ENCODE data around the gene SMYD1. TPM values are rescaled to one million over a fixed set of nuclear protein-coding genes. Genes with fewer than 3 reads are reported as not detected.

The SMYD1 gene
- total RNA-seq, 1 donor from 2014 or later, result 492 TPM

DNA sequence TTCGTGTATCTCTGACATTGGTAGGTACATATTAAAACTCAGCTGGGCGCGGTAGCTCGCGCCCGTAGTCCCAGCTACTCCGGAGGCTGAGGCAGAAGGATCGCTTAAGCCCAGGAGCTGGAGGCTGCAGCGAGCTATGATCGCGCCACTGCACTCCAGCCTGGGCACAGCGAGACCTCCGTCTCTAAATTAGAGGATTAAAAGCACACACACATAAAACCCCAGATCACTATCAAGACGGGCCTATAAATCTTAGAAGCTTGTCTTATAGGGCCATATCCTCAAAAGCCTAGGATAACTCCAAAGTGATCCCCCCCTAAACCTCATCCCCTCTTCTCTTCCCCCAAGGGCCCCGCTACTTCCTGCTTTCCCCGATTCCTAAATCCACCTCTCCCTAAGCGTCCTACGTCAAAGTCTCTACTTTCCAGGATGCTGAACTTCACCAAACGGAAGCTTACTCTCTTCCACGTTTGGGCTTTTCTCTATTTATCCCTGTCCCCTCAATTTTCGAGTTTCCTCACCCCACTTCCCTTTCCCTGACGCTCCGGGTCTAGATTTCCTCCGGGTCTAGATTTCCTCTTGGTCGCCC, 12.7 kb upstream of the SMYD1 start:
- DNase-seq (peak; percentile 34), ATAC-seq (peak; percentile 23)
- intact Hi-C loops (cut with micrococcal nuclease), result no loop called here

DNA sequence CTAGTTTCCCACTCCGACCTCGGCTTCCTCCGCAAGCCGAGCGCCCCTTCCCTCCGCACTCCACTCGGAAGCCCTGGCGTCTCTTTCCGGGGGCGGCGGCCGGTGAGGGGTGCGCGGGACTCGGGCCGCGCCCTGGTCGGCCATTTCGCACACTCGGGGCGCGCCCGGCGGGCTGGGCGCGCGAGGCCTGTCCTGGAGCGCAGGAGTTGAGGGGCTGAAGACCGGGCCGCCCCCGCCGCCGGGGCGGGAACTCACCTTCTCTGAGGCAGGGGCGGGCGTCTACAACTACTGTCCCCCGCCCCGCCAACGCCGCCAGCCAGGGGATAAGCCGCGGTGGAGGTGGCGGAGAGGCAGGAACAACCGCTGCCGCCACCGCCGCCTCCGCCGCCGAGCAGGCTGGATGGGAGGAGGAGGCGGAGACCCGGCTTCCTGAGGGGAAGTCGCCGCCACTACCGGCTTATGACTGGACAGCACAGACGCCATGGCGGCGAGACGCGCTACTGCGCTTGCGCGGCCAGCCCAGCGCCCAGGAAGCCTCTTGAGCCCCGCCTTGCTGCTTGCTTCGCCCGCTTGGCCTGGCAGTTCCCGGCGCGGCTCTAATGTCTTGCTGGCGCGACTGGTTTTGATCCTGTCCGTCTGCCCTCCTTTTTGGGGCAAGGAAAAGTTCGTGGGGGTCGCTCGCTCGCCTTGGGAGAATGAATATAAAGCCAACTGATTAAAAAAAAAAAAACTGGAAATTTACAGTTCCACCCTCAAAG, 12.1 kb upstream of the SMYD1 start, which contains the start of gene KRCC1:
KRCC1 (minus strand) TSS at position 413 of the 758 bp plus-strand sequence. CDS start 27,220 bp downstream, outside the sequence.
- peak; percentile 98 for DNase-seq
- intact Hi-C loops (cut with micrococcal nuclease), result no loop called here
- ATAC-seq, result peak; percentile 98

DNA sequence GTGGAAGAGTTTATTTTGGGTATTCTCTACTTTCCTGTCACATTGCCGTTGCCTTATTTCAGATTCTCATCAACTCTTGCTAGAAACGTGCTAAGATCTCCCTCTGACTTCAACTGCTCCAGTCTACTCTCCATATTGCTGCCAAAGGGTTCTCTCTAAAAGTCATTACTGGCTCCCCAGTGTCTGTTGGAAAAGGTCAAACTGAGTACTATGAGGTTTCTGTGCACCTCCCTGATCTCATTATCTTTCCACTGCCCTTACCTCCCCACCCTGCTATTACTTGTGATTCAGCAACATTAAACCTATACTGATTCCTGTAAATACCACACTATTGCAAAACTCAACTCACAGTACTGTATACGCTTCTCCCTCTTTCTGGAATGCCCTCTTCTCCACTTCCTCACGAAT, 10.2 kb upstream of the SMYD1 start:
- DNase-seq (no peak), ATAC-seq (no peak)
- intact Hi-C loops (cut with micrococcal nuclease), result no loop called here

DNA sequence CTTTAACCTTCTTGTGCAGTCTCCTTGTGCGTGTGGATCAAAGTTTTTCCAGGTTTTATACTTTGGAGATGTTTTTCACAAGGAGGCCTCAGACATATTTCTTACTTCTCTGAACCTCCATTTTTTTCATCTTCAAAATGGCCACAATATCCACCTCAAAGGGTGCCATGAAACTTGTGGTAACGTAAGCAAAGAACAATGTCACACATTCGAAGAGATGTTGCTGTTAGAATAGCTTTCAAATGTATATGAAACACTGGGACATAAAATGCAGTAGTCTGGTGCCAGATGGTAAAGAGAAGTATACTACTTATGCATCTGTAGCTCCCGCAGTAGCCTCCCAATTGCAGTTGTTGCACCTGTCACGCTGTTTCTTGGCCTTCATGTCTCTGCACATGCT, 9.4 kb upstream of the SMYD1 start:
- DNase-seq (no peak), ATAC-seq (no peak)
- intact Hi-C loops (cut with micrococcal nuclease), result no loop called here

DNA sequence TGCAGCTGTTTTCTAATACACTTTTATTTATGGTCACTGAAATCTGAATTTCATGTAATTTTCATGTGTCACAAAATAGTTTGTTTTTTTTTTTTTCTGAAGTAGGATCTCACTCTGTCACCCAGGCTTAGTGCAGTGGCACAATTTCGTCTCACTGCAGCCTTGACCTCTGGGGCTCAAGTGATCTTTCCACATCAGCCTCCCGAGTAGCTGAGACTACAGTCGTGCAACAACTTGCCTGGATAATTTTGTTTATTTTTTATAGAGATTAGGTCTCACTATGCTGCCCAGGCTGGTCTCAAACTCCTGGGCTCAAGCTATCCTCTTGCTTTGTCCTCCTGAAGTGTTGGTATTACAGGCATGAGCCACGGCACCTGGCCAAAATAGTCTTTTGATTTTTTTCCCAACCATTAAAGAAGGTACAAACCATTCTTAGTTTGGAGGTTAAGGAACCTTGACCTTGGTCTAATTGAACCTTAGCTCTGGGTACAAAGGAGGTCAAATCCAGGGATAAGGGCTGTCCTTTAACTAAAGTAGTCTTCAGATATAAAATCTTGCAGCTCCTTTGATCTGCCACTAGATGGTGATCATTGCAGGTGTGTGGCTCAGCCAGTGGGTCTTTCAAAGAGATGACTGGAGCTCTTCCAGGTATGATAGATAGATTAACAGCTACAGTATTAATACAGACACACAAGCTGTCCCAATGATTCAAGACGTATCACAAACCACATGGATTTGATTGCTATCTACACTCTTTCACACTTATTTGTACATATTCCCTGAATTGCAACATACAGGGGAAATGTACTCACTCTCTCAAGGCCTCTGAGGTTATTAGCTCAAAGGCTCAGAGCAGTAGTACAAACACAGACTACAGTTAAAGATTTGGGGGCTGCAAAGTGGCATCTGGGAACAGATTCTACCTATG, 7.4 kb upstream of the SMYD1 start:
- intact Hi-C loops (cut with micrococcal nuclease), result loop anchor here (5.0 kb wide), 1 partner anchor 102 kb away; no protein-coding TSS in a partner anchor
- peak; percentile 27 for ATAC-seq
- no peak for DNase-seq

DNA sequence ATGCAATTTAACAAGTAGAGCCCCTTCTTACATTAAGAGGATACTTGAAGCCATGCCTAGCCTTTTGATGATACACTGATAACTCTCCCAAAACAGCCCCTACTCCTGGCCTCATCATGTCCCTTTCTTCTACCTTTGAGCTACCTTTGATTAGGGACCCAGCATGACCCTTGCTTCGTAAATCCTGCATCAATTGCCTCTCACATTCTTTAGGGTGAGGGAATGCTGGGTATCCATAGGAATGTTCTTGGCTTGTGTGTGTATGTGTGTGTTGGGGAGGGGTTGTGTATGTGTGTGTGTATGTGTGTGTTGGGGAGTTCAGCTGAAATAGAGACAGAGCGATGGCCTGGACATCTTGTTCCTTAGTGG, 6.7 kb upstream of the SMYD1 start:
- no peak for ATAC-seq

DNA sequence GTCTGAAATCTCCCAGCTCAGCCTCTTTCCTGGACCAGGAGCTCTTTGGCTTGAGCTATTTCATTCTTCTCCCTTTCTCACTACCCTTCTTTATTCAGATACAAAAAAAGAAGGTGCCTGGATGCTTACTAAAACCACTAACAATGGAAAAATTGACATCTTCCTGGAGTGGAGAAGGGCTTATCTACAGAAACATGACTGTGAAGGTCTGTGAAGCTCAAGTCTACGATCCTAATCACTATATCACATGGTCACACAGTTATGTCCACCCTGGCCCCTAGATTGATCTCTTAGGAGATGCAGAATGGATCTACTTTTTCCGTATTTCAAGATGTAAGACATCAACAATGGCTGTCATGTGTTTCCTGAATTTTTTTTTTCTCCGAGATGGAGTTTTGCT, 6.3 kb upstream of the SMYD1 start:
- intact Hi-C loops (cut with micrococcal nuclease), result loop anchor here (5.0 kb wide), 1 partner anchor 101 kb away; no protein-coding TSS in a partner anchor
- DNase-seq, result no peak
- no peak for ATAC-seq

More for the DNA sequence above, 6.7 kb upstream of the SMYD1 start:
- intact Hi-C loops (cut with micrococcal nuclease), result loop anchor here (5.0 kb wide), 1 partner anchor 101 kb away; no protein-coding TSS in a partner anchor
- DNase-seq, result no peak

DNA sequence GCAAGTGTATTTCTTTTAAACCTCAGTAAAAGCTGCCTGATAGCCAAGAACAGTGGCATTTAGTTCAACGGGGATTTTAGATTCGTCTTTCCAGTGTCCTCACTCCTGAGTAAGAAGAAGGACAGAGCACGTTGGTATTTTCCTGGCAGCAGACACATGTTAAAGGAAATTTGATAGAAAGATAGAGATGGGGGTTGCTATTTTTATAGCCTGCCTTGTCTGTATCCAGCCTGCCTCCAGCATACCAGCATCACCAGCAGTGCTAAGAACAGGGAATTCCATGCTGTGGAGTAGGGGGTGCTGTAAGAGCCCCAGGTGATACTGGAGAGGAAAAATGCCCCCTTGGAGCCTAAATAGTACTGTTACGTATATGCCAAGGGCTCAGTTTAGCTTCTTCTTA, 1.1 kb upstream of the SMYD1 start:
- DNase-seq (no peak), ATAC-seq (peak; percentile 71)
- intact Hi-C loops (cut with micrococcal nuclease), result no loop called here

DNA sequence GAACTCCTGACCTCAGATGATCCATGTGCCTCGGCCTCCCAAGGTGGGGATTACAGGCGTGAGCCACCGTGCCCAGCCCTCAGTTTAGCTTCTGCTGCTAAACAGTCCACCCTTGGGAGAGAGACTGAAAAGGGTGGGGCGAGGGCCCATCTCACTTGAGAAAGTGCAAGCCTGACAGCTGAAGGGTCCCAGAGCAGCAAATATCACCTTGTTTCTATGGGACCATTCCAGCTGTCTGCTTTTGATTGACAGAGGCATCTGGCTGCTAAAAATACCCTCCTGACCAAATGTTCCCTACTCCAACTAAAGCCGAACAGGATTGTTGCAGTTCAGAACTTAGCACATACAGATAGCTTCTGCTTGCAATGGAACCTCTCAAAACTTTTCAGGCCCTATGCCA, 436 bp upstream of the SMYD1 start:
- intact Hi-C loops (cut with micrococcal nuclease), result no loop called here
- DNase-seq (peak; percentile 61), ATAC-seq (peak; percentile 85)

DNA sequence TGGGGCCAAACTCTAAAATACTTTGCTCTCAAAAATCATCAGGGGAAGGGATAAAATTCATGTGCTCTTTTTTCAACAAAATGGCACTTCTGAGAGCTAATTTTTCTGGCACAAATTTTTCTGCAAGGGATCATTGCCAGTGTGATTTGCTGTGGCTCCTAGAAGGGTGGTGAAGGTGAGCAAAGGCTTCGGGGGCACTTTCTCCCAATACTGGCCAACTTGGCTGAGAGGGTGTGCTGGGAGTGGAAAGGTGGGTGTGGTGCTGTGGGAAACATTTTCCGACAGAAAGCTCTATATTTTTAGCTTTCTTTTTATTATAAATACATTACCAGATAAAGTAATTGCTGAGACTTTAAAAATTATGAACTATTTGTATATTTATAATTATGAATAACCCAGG, 419 bp downstream of the SMYD1 start:
- DNase-seq (no peak), ATAC-seq (peak; percentile 45)
- intact Hi-C loops (cut with micrococcal nuclease), result no loop called here

DNA sequence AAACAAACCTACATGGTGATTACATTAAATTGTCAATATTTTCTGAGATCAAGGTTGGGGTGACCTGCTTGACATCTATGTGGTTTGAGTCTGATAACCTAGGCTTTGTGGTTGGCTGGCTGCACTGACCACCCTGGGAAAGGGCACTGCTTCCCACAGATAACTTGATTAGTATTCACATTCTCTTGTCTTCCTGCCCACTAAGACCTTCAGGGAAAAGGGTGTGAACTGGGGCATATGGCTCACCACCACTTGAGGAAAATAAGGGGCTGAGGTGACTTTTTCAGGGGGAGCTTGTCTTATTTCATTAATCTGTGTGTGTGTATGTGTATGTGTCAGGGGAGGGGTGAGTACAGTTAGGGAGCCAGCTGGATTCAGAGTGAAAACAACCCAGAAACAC, 1.5 kb downstream of the SMYD1 start:
- intact Hi-C loops (cut with micrococcal nuclease), result no loop called here
- DNase-seq, result no peak
- no peak for ATAC-seq

DNA sequence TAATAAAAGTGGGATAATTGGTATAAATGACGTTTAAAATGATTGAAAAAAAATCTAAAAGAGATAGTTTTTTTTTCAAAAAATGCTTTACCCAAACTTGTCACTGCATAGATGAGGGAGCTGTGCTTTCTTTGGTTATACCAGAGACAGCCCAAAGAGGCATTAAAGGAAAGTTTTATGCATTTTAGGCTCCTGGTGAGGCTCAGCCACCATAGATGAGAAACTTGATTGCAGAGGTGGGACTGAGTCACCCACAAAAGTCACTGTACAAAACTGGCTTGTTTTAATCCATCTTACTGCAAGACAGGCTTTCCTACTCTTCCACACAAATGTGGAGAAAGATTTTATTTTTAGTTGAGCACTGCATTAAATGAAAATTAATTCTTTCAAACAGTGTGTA, 2.4 kb downstream of the SMYD1 start:
- DNase-seq (no peak), ATAC-seq (no peak)
- intact Hi-C loops (cut with micrococcal nuclease), result no loop called here

DNA sequence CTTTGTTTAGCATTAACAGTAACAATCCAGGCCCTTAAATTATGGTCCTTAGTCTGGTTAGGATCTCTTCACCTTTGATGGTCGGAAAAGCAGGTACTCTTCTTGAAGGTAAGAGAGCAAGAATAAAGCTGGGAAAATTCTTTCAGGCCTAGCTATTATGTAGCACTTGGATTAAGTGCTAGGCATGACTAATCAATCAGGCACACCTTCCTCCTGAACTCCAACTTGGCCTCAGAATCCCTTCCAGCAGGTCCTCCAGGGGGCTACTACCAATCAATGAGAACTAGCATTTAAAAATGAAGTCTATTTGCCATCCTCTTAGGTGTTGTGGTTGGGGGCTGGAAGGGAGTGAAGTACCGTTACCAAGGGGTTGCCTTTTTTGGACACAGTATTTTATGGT, 3.7 kb downstream of the SMYD1 start:
- DNase-seq (no peak), ATAC-seq (no peak)
- intact Hi-C loops (cut with micrococcal nuclease), result no loop called here

DNA sequence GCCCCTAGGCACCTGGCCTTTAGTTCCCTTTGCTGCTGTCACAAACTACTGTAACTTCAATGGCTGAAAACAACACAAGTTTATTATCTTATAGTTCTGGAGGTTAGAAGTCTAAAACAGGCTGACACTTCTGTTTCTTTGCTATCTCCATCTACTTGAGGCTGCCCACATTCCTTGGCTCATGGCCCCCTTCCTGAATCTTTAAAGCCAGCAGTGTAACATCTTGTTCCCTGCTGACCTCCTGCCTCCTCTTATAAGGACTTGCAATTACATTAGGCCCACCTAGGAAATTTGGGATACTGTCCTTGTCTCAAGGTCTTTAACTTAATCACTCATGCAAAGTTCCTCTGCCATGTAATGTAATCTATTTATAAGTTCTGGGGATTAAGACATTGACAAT, 6.5 kb downstream of the SMYD1 start:
- DNase-seq (no peak), ATAC-seq (peak; percentile 36)
- intact Hi-C loops (cut with micrococcal nuclease), result no loop called here

DNA sequence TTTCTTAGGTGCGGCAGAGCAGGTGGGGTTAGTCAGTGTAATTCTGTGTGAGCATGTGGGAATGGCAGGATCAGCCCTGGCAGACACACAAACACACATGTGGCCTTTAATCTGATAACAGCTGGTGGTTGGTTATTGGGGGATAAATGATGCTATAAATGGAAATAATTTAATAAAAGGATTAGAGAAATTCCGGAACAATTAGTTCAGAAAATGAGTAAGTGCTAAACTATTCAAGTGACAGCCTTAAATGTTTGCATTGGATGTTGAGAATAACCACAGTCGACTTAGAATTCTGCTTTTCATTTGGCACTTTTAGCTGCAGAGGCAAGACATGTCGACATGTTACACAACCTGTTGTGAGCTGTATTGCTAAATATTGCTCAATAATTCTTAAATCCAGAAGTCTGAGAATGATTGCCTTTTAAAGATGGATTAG, 7.2 kb downstream of the SMYD1 start:
- intact Hi-C loops (cut with micrococcal nuclease), result no loop called here
- ATAC-seq (no peak), DNase-seq (no peak)

DNA sequence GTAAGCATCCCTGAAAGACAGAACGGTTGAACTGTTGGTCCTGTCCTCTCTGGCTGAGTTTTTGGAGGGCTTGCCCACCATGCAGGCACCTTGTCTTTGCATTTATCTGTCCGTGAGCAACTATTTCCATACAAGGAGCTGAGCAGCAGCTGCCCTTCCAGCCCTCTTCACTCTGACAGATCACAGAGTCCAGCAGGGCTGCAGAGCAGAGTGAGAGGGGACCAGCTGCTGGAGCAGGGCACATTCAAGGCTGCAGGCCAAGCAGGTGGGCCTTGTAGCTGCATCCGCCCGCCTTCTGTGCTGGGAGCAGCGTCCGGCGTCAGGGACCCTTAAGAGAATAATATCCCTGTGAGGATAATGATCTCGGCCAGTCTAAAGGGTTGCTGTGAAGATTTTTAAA, 9.5 kb downstream of the SMYD1 start:
- DNase-seq (peak; percentile 69), ATAC-seq (peak; percentile 88)
- intact Hi-C loops (cut with micrococcal nuclease), result no loop called here

DNA sequence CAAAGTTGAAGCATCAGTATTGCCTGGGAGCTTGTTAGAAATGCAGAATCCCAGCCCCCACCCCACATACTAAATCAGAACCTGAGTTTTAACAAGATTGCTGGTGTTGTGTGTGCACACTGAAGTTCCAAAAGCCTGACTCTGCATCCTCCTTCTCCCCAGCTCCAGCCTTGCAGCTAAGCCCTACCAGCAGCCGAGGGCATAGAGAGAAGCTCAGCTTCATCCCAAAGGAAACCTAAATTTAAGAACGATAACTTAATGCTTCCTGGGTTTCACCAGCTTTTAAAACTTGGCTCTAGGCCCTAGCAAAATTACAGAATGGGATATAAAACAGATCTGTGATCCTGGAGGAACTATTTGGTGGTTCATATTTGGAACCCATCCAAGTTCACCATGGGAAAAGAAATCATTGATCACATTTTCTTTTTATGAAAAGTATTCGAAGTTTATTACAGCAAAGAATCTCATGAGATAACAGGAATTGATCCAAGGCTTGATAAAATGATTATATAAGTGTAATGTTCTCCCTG, 11.1 kb downstream of the SMYD1 start:
- intact Hi-C loops (cut with micrococcal nuclease), result no loop called here
- ATAC-seq (no peak), DNase-seq (no peak)

DNA sequence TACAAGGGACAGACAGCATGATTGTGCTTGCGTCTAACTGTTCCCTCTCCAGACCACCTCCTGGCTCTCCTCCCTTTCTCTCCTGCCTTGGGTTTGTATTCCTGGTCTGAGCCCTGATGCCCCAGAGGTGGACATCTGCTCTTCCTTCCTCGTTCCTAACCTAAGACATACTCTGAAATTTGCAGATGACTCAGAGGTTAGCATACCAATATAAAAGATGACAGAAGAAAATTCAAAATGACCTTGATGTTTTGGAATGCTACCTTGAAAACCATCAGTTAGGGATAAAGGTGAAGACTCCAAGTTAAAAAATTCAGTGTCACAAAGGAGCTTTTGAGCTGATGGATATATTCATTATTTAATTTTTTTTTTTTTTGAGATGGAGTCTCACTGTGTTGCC, 12.9 kb downstream of the SMYD1 start:
- intact Hi-C loops (cut with micrococcal nuclease), result no loop called here
- ATAC-seq (no peak), DNase-seq (no peak)

DNA sequence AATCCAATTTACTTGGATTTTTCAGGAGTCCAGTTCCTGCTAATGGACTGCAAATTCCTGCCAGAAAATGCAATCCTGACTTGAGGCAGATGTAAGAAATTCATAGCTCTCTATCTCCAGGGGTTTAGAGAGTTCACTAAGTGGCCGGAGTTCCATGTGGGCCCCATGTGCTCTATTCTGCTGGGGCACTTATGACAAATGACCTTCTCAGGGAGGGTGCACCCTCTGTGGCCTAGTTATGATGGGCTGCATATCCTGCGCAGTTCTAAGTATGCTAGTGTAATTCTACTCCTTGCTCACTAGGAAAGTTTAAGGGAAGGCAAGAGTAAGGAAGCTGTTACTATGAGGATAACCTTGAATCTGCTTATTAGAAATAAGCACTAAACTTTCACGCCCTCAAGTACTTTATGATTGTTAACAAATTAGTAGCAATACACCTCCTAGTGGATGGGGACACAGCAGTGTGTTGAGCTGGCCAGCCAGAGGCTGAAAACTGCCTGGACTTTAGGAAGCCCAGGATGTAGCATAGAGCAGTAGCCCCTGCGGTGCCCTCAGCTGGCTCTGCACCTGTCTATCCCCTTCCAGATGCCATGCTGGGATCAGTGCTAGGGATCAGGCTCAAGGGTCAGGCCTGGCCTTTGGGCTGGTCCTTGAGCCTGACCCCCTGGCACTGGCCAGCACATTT, 14.4 kb downstream of the SMYD1 start:
- ATAC-seq, result peak; percentile 50
- no peak for DNase-seq
- intact Hi-C loops (cut with micrococcal nuclease), result no loop called here
